Hair follicle dermal papilla cell (primary cell): ENCODE data around the gene DUS4L. TPM values are rescaled to one million over a fixed set of nuclear protein-coding genes. Genes with fewer than 3 reads are reported as not detected.

ENCODE experiments used
- small RNA-seq: library from RNA; depleted of rRNA; stranded (forward); fragments of <200 nt; gene quantifications from one replicate; pipeline ENCODE3, GENCODE V24; 2012
- total RNA-seq: library from RNA; depleted of rRNA; stranded (reverse); fragments of >200 nt; gene quantifications from 2 replicates; pipeline ENCODE4 v1.2.3, GENCODE V29; 2012

The DUS4L gene
- 6.2 and 7.7 TPM in 2 replicates for total RNA-seq

GRCh38 chr7:107563775-107564552 is at the start of gene DUS4L, which contains the start of gene COG5:
TSS of gene DUS4L (plus strand) at chr7:107563971. CDS start at chr7:107567071, 3,100 bp downstream.
TSS of gene COG5 (minus strand) at chr7:107563920. CDS start at chr7:107563896, 24 bp downstream.

GRCh38 chr7:107579885-107580715 is 16.3 kb downstream of the DUS4L start, which contains the start of gene BCAP29:
TSS of gene BCAP29 (plus strand) at chr7:107580246. CDS start at chr7:107580773, 527 bp downstream.

Small RNA genes within 50 kb of the gene (small RNA-seq; reads per million reads assigned to genes)
- gene RF01233: not detected

Other genes starting within 250 kb of the DUS4L start
- gene GPR22, start 93.9 kb upstream of the DUS4L start, total RNA-seq: under 0.01 TPM in 1 of 2 replicates, not detected in the other
- gene COG5, start 51 bp upstream of the DUS4L start, total RNA-seq: 33.3 and 42.6 TPM in 2 replicates
- 116 and 142 TPM in 2 replicates for gene BCAP29, start 16.3 kb downstream of the DUS4L start, total RNA-seq
- gene SLC26A4, start 96.9 kb downstream of the DUS4L start, total RNA-seq: 0.16 and 0.24 TPM in 2 replicates
- gene CBLL1, start 180.2 kb downstream of the DUS4L start, total RNA-seq: 27.9 and 34.9 TPM in 2 replicates
- gene SLC26A3, start 239.3 kb downstream of the DUS4L start, total RNA-seq: not detected in 2 replicates